Measurements from ENCODE around the gene PRAMEF20. TPM values are rescaled to one million over a fixed set of nuclear protein-coding genes. Genes with fewer than 3 reads are reported as not detected.
"Not testable (repeated sequence)": the region's sequence is repeated elsewhere in the genome, so short reads cannot be mapped to it uniquely, and the experiment has no call there.

PRAMEF20 gene
- total and polyA plus RNA-seq, 7 experiments from 2014 or later, result not detected

GRCh38 chr1:13389332-13389731 is 20.9 kb upstream of the PRAMEF20 start, which contains the start of gene PRAMEF17:
Gene PRAMEF17, plus strand, starts transcription at chr1:13389632. Its CDS starts 26 bp downstream, at chr1:13389658.
- H3K9me3 Mint-ChIP-seq; H3K36me3 Mint-ChIP-seq; H3K27ac ChIP-seq (ENCODE audit: low read depth, low read length); POLR2A ChIA-PET; ATAC-seq; H3K4me3 Mint-ChIP-seq; H3K4me1 ChIP-seq (ENCODE audit: control insufficient read depth in 2 of 2, insufficient read depth in 2 of 2, low read length in 2 of 2); H3K4me1 Mint-ChIP-seq; intact Hi-C loops (cut with micrococcal nuclease); CTCF ChIA-PET; H3K4me3 ChIP-seq (ENCODE audit: low read length); H3K27ac Mint-ChIP-seq; H3K27me3 ChIP-seq (ENCODE audit: control insufficient read depth in 2 of 2, insufficient read depth in 2 of 2, low read length in 2 of 2); DNase-seq; H3K9me3 ChIP-seq (ENCODE audit: control insufficient read depth in 2 of 3, low read length in 3 of 3); H3K36me3 ChIP-seq (ENCODE audit: control insufficient read depth in 2 of 3, insufficient read depth in 3 of 3, low read length in 3 of 3): not testable (repeated sequence)
- peaks cover 0 to 15% (median 0%) of the 10 kb centered on the region in 5 donors for H3K27me3 Mint-ChIP-seq

GRCh38 chr1:13393004-13393403 is 17.2 kb upstream of the PRAMEF20 start:
- H3K4me3 ChIP-seq (ENCODE audit: low read length); H3K36me3 ChIP-seq (ENCODE audit: control insufficient read depth in 2 of 3, insufficient read depth in 3 of 3, low read length in 3 of 3); ATAC-seq; H3K4me1 Mint-ChIP-seq; CTCF ChIA-PET; H3K9me3 Mint-ChIP-seq; H3K27ac ChIP-seq (ENCODE audit: low read depth, low read length); POLR2A ChIA-PET; H3K27ac Mint-ChIP-seq; DNase-seq; H3K36me3 Mint-ChIP-seq; H3K27me3 ChIP-seq (ENCODE audit: control insufficient read depth in 2 of 2, insufficient read depth in 2 of 2, low read length in 2 of 2); H3K9me3 ChIP-seq (ENCODE audit: control insufficient read depth in 2 of 3, low read length in 3 of 3); H3K4me3 Mint-ChIP-seq; H3K4me1 ChIP-seq (ENCODE audit: control insufficient read depth in 2 of 2, insufficient read depth in 2 of 2, low read length in 2 of 2); intact Hi-C loops (cut with micrococcal nuclease): not testable (repeated sequence)
- H3K27me3 Mint-ChIP-seq, result peaks cover 0 to 15% (median 0%) of the 10 kb centered on the region in 5 donors

GRCh38 chr1:13394761-13395160 is 15.5 kb upstream of the PRAMEF20 start:
- CTCF ChIA-PET, result not testable (repeated sequence)

GRCh38 chr1:13395311-13395710 is 14.9 kb upstream of the PRAMEF20 start:
- intact Hi-C loops (cut with micrococcal nuclease); H3K36me3 ChIP-seq (ENCODE audit: control insufficient read depth in 2 of 3, insufficient read depth in 3 of 3, low read length in 3 of 3); H3K27me3 ChIP-seq (ENCODE audit: control insufficient read depth in 2 of 2, insufficient read depth in 2 of 2, low read length in 2 of 2); H3K27ac ChIP-seq (ENCODE audit: low read depth, low read length); H3K36me3 Mint-ChIP-seq; H3K4me1 Mint-ChIP-seq; H3K4me3 Mint-ChIP-seq; ATAC-seq; CTCF ChIA-PET; H3K9me3 Mint-ChIP-seq; H3K4me1 ChIP-seq (ENCODE audit: control insufficient read depth in 2 of 2, insufficient read depth in 2 of 2, low read length in 2 of 2); H3K9me3 ChIP-seq (ENCODE audit: control insufficient read depth in 2 of 3, low read length in 3 of 3); DNase-seq; POLR2A ChIA-PET; H3K4me3 ChIP-seq (ENCODE audit: low read length): not testable (repeated sequence)
- Mint-ChIP-seq H3K27me3 (peaks cover 0 to 10% (median 0%) of the 10 kb centered on the region in 5 donors), H3K27ac (peak overlapping the region in 2 of 9 donors; percentile 28 to 36)

More at GRCh38 chr1:13394761-13395160, 15.5 kb upstream of the PRAMEF20 start:
- H3K36me3 ChIP-seq (ENCODE audit: control insufficient read depth in 2 of 3, insufficient read depth in 3 of 3, low read length in 3 of 3); intact Hi-C loops (cut with micrococcal nuclease); H3K9me3 ChIP-seq (ENCODE audit: control insufficient read depth in 2 of 3, low read length in 3 of 3); H3K4me1 Mint-ChIP-seq; ATAC-seq; H3K4me1 ChIP-seq (ENCODE audit: control insufficient read depth in 2 of 2, insufficient read depth in 2 of 2, low read length in 2 of 2); H3K36me3 Mint-ChIP-seq; DNase-seq; H3K9me3 Mint-ChIP-seq; H3K27ac Mint-ChIP-seq; H3K4me3 ChIP-seq (ENCODE audit: low read length); POLR2A ChIA-PET; H3K4me3 Mint-ChIP-seq; H3K27ac ChIP-seq (ENCODE audit: low read depth, low read length); H3K27me3 ChIP-seq (ENCODE audit: control insufficient read depth in 2 of 2, insufficient read depth in 2 of 2, low read length in 2 of 2): not testable (repeated sequence)
- peaks cover 0 to 15% (median 0%) of the 10 kb centered on the region in 5 donors for H3K27me3 Mint-ChIP-seq

- H3K9me3 ChIP-seq (ENCODE audit: control insufficient read depth in 2 of 3, low read length in 3 of 3), result no peaks in the 10 kb centered on the region
- no peaks in the 10 kb centered on the region for H3K36me3 ChIP-seq (ENCODE audit: control insufficient read depth in 2 of 3, insufficient read depth in 3 of 3, low read length in 3 of 3)
- peaks cover 0 to 26% (median 0%) of the 10 kb centered on the region in 5 donors for H3K27me3 Mint-ChIP-seq
- CTCF ChIA-PET, result no interaction called here
- intact Hi-C loops (cut with micrococcal nuclease), result no loop called here
- DNase-seq, result no peak
- no peak overlapping the region for H3K27ac ChIP-seq (ENCODE audit: low read depth, low read length)
- no peak for ATAC-seq
- H3K36me3 Mint-ChIP-seq, result no peaks in the 10 kb centered on the region
- peaks cover 0 to 12% (median 4%) of the 10 kb centered on the region in 11 donors for H3K9me3 Mint-ChIP-seq
- no peaks in the 10 kb centered on the region for H3K4me1 Mint-ChIP-seq
- no peak overlapping the region for H3K27ac Mint-ChIP-seq
- H3K4me1 ChIP-seq (ENCODE audit: control insufficient read depth in 2 of 2, insufficient read depth in 2 of 2, low read length in 2 of 2), result no peaks in the 10 kb centered on the region
- H3K4me3 Mint-ChIP-seq, result no peak overlapping the region
- no peak overlapping the region for H3K4me3 ChIP-seq (ENCODE audit: low read length)
- POLR2A ChIA-PET, result no interaction called here
- H3K27me3 ChIP-seq (ENCODE audit: control insufficient read depth in 2 of 2, insufficient read depth in 2 of 2, low read length in 2 of 2), result no peaks in the 10 kb centered on the region
Observed at GRCh38 chr1:13407811-13408210, 2.4 kb upstream of the PRAMEF20 start.

- Histone ChIP-seq H3K27me3 (ENCODE audit: control insufficient read depth in 2 of 2, insufficient read depth in 2 of 2, low read length in 2 of 2) (no peaks in the 10 kb centered on the region), H3K36me3 (ENCODE audit: control insufficient read depth in 2 of 3, insufficient read depth in 3 of 3, low read length in 3 of 3) (no peaks in the 10 kb centered on the region), H3K27ac (ENCODE audit: low read depth, low read length) (no peak overlapping the region), H3K4me3 (ENCODE audit: low read length) (no peak overlapping the region), H3K9me3 (ENCODE audit: control insufficient read depth in 2 of 3, low read length in 3 of 3) (no peaks in the 10 kb centered on the region), H3K4me1 (ENCODE audit: control insufficient read depth in 2 of 2, insufficient read depth in 2 of 2, low read length in 2 of 2) (no peaks in the 10 kb centered on the region)
- Mint-ChIP-seq H3K4me3 (no peak overlapping the region), H3K27ac (no peak overlapping the region), H3K4me1 (peaks cover 0 to 2% (median 0%) of the 10 kb centered on the region in 7 donors), H3K27me3 (peaks cover 0 to 12% (median 0%) of the 10 kb centered on the region in 5 donors), H3K36me3 (no peaks in the 10 kb centered on the region), H3K9me3 (peaks cover 0 to 11% (median 0%) of the 10 kb centered on the region in 11 donors)
- ChIA-PET CTCF (no interaction called here), POLR2A (no interaction called here)
- DNase-seq (no peak), ATAC-seq (no peak)
- intact Hi-C loops (cut with micrococcal nuclease), result no loop called here
Observed at GRCh38 chr1:13430495-13430894, 20.2 kb downstream of the PRAMEF20 start.

- Mint-ChIP-seq H3K27me3 (peaks cover 0 to 22% (median 8%) of the 10 kb centered on the region in 5 donors), H3K9me3 (peaks cover 0 to 11% (median 0%) of the 10 kb centered on the region in 11 donors), H3K4me1 (peaks cover 0 to 2% (median 0%) of the 10 kb centered on the region in 7 donors), H3K4me3 (no peak overlapping the region), H3K36me3 (no peaks in the 10 kb centered on the region), H3K27ac (no peak overlapping the region)
- ATAC-seq (no peak), DNase-seq (no peak)
- Histone ChIP-seq H3K4me3 (ENCODE audit: low read length) (no peak overlapping the region), H3K4me1 (ENCODE audit: control insufficient read depth in 2 of 2, insufficient read depth in 2 of 2, low read length in 2 of 2) (no peaks in the 10 kb centered on the region), H3K9me3 (ENCODE audit: control insufficient read depth in 2 of 3, low read length in 3 of 3) (no peaks in the 10 kb centered on the region), H3K27me3 (ENCODE audit: control insufficient read depth in 2 of 2, insufficient read depth in 2 of 2, low read length in 2 of 2) (no peaks in the 10 kb centered on the region), H3K36me3 (ENCODE audit: control insufficient read depth in 2 of 3, insufficient read depth in 3 of 3, low read length in 3 of 3) (no peaks in the 10 kb centered on the region), H3K27ac (ENCODE audit: low read depth, low read length) (no peak overlapping the region)
- intact Hi-C loops (cut with micrococcal nuclease), result no loop called here
- CTCF ChIA-PET, result no interaction called here
- POLR2A ChIA-PET, result no interaction called here
Observed at GRCh38 chr1:13432251-13432650, 22.0 kb downstream of the PRAMEF20 start.
